ENCODE results near the gene MAPK6. TPM values are rescaled to one million over a fixed set of nuclear protein-coding genes. Genes with fewer than 3 reads are reported as not detected.
A peak's percentile ranks its signal among the peaks of the same experiment; 100 is the strongest.

MAPK6 gene
- total RNA-seq, 1 experiment from 2014 or later, result 35.9 TPM

DNA sequence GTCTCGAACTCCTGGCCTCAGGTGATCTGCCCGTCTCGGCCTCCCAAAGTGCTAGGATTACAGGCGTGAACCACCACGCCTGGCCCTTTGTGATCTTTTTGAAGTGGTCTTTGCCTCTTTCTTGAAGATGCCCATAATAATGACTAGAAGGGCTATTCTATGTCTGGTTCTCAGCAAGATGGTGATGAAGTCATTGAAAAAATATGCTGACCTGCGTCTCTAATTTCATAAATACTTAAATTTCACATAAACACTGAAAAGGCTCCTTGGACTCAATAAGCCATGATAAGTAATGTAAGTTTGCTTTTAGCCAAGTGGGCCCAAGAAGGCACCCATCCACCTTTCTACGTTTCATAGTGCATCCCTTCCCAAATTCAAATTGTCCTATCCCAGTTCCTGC, 775 bp upstream of the MAPK6 start:
- intact Hi-C loops (cut with micrococcal nuclease; ENCODE audit: unreplicated experiment), result no loop called here
- Mint-ChIP-seq H3K9me3 (ENCODE audit: low read depth, unreplicated experiment) (no peaks in the 10 kb centered on the region), H3K27ac (ENCODE audit: unreplicated experiment) (peak overlapping the region; percentile 97), H3K27me3 (ENCODE audit: unreplicated experiment) (no peaks in the 10 kb centered on the region), H3K36me3 (ENCODE audit: insufficient read depth, unreplicated experiment) (peaks cover 29% of the 10 kb centered on the region), H3K4me1 (ENCODE audit: low read depth, unreplicated experiment) (peaks cover 9% of the 10 kb centered on the region), H3K4me3 (ENCODE audit: low read depth, unreplicated experiment) (peak overlapping the region; percentile 84)
- BruUV-seq (replicated peaks), result no TSS peak
- DNase-seq, result no peak
- CTCF ChIA-PET, result no interaction called here
- no peak for TF ChIP-seq CTCF (IDR thresholded peaks at IDR 0.05; ENCODE audit: unreplicated experiment)

DNA sequence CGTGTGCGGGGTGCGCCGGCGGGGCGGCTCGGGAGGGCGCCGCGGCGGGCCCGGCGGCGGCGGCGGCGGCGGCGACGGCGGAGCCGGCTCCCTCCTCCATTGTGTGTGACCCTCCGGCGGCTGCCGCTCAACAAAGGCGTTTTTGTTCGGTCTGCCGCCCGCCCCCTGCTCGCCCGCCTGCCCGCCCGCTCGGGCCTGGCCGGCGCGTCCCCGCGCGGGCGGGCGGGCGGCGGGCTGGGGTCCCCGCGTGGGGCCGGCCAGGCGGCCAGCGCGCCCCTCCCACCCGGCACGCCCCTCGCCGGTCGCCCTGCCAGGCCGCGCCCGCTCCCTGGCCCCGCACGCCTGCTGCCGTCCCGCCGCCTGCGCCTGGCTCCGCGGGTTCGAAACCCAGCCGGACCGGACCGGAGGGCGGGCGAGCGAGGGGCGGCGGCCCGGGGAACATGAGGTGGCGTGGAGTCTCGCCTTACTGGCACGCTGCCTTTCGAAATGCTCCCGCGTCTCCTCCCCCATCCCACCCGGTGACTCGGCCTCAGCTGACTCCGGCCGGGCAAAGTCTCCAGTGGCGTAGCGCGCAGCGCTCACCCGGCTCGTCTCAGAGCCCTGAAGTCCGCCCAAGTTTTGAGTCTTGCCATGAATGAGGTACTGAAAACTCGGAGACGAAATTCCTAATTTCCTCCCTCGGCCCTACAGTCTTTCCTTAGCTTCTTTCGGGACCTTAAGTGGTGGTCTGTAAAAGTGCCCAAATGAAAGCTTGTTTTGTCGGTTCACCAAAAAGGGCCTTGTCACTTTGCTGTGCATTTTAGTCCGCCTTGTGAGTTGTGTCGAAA, 588 bp downstream of the MAPK6 start:
- peaks cover 29% of the 10 kb centered on the region for H3K36me3 Mint-ChIP-seq (ENCODE audit: insufficient read depth, unreplicated experiment)
- peak overlapping the region; percentile 97 for H3K27ac Mint-ChIP-seq (ENCODE audit: unreplicated experiment)
- no peaks in the 10 kb centered on the region for H3K9me3 Mint-ChIP-seq (ENCODE audit: low read depth, unreplicated experiment)
- BruUV-seq (replicated peaks), result no TSS peak
- no peak for TF ChIP-seq CTCF (IDR thresholded peaks at IDR 0.05; ENCODE audit: unreplicated experiment)
- H3K4me1 Mint-ChIP-seq (ENCODE audit: low read depth, unreplicated experiment), result peaks cover 9% of the 10 kb centered on the region
- H3K4me3 Mint-ChIP-seq (ENCODE audit: low read depth, unreplicated experiment), result peak overlapping the region; percentile 84
- peak; percentile 80 for DNase-seq
- intact Hi-C loops (cut with micrococcal nuclease; ENCODE audit: unreplicated experiment), result no loop called here
- CTCF ChIA-PET, result interaction anchor here (0.6 to 1.6 kb wide), 2 partner anchors 29 to 61 kb away, joined by 3 read pairs; no protein-coding TSS in a partner anchor
- H3K27me3 Mint-ChIP-seq (ENCODE audit: unreplicated experiment), result no peaks in the 10 kb centered on the region

DNA sequence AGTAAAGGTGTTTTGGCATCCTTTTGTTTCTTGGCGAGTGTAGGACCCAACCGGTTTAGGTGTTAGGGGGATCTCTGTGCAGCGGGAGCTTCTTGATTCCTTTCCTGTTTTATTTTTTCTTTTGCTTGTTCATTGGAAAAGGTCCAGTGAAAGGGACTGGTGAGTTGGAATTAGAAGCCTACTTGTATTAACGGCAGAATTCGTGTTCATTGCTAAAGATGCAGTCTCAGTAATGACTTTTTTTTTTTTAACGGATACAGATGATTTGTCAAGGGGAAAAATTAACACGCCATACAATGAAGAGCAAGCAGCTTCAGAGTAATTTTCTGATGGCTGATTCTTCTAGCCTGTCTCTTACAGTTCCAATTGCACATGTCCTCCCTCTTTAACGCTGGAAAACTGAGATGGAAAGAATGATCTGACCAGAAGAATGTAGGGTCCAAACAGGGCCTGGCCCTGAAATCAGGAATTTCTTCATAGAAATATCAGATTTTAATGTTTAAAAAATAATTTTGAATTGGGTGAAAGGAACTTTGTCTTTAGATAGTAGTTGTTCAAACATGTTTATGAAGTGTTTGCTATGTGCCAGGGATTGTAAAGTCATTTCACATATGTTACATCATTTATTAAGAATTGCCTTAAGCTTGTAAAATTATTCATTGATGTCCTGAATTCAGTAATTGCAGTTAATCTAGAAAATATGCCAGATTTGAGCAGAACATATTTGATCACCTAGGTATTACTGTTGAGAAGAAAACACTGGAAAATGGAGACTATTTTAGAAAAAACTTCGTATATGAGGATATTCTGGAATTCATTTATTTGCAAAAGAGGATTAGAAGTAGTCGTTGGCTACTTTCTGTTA, 1.4 kb downstream of the MAPK6 start:
- H3K4me3 Mint-ChIP-seq (ENCODE audit: low read depth, unreplicated experiment), result peak overlapping the region; percentile 84
- no peak for TF ChIP-seq CTCF (IDR thresholded peaks at IDR 0.05; ENCODE audit: unreplicated experiment)
- peaks cover 9% of the 10 kb centered on the region for H3K4me1 Mint-ChIP-seq (ENCODE audit: low read depth, unreplicated experiment)
- BruUV-seq (replicated peaks), result TSS peak; percentile 65
- H3K27ac Mint-ChIP-seq (ENCODE audit: unreplicated experiment), result peak overlapping the region; percentile 97
- CTCF ChIA-PET, result interaction anchor here (0.6 to 1.6 kb wide), 4 partner anchors 16 to 60 kb away, joined by 3 to 4 read pairs (median 3); no protein-coding TSS in a partner anchor
- H3K27me3 Mint-ChIP-seq (ENCODE audit: unreplicated experiment), result no peaks in the 10 kb centered on the region
- intact Hi-C loops (cut with micrococcal nuclease; ENCODE audit: unreplicated experiment), result no loop called here
- H3K9me3 Mint-ChIP-seq (ENCODE audit: low read depth, unreplicated experiment), result no peaks in the 10 kb centered on the region
- peaks cover 29% of the 10 kb centered on the region for H3K36me3 Mint-ChIP-seq (ENCODE audit: insufficient read depth, unreplicated experiment)
- DNase-seq, result no peak

DNA sequence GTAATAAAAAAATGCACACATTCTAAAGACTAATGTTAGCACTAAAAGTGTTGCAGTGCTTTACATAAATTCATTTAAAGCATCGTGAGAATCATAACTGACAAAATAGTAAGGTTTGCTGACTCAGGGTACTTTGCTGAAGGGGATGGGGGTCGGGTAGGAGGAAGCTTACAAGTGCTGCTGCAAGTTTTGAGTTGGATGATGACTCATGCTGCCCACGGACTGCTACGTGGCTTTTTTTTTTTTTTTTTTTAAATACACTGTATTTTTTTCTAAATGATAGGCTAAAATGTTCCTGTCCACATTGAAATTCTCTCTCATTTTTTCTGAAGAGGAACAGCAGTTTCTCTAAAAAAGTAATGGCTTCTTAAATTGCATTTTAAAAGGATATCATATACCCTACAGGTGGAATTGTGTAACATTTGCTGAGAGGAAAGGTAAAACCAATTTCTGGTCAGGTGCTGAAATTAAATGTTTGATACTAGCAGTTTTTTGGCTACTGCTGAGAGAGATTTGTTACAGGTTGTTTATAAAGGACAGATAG, 2.2 kb downstream of the MAPK6 start:
- BruUV-seq (replicated peaks), result no TSS peak
- Mint-ChIP-seq H3K9me3 (ENCODE audit: low read depth, unreplicated experiment) (no peaks in the 10 kb centered on the region), H3K4me1 (ENCODE audit: low read depth, unreplicated experiment) (peaks cover 9% of the 10 kb centered on the region), H3K36me3 (ENCODE audit: insufficient read depth, unreplicated experiment) (peaks cover 29% of the 10 kb centered on the region), H3K4me3 (ENCODE audit: low read depth, unreplicated experiment) (peak overlapping the region; percentile 84), H3K27me3 (ENCODE audit: unreplicated experiment) (no peaks in the 10 kb centered on the region), H3K27ac (ENCODE audit: unreplicated experiment) (peak overlapping the region; percentile 97)
- CTCF ChIA-PET, result interaction anchor here (0.7 to 1.6 kb wide), 4 partner anchors 16 to 59 kb away, joined by 3 to 4 read pairs (median 3); no protein-coding TSS in a partner anchor
- DNase-seq, result peak; percentile 37
- no peak for TF ChIP-seq CTCF (IDR thresholded peaks at IDR 0.05; ENCODE audit: unreplicated experiment)
- intact Hi-C loops (cut with micrococcal nuclease; ENCODE audit: unreplicated experiment), result no loop called here
